GM18909 (cell line): Measurements from ENCODE around the gene ATF1.
"Not testable (repeated sequence)": the region's sequence is repeated elsewhere in the genome, so short reads cannot be mapped to it uniquely, and the experiment has no call there.

ENCODE experiments used
- ATAC-seq: cut with Tn5 transposase; IDR thresholded peaks from one replicate; pipeline ENCODE4 v1.9.1; 2021; ENCODE audit warnings: mild to moderate bottlenecking; ENCODE audit not compliant: unreplicated experiment, poor library complexity

ATF1 gene

DNA sequence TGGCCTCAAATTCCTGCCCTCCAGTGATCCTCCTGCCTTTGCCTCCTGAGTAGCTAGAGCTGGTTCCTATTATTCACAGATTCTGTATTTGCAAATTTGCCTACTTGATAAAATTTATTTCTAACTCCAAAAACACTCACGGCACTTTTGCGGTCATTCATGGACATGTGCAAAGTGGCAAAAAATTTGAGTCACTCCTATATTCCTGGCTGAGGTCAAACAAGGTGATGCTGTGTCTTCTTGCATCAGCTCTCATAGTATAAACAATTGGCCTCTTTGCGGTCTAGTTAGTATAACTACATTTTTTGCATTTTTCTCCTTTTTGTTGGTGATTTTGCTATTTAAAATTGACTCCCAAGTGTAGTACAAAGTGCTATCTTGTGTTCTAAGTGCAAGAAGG lies 24.7 kb downstream of the ATF1 start:
- ATAC-seq = no peak

DNA sequence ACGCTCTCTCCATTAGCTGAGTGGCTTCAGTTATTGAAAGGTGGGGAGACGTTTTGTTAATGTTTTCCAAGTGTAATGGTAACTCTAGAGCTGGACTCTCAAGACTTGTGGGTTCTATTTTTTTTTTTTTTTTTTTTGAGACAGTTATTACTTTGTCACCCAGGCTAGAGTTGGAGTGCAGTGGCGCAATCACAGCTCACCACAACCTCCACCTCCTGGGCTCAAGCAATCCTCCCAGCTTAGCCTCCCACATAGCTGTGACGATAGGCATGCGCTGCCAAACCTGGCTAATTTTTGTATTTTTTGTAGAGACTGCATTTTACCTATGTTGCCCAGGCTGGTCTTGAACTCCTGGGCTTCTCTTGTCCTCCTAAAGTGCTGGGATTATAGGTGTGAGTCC lies 26.2 kb downstream of the ATF1 start:
- ATAC-seq = no peak

- ATAC-seq = no peak
Observed at GRCh38 chr12:50799908-50800307, 36.0 kb downstream of the ATF1 start.

GRCh38 chr12:50803230-50803875 lies 39.5 kb downstream of the ATF1 start:
- no peak for ATAC-seq

GRCh38 chr12:50806176-50806575 lies 42.3 kb downstream of the ATF1 start:
- ATAC-seq = no peak

GRCh38 chr12:50809131-50809530 lies 45.2 kb downstream of the ATF1 start:
- not testable (repeated sequence) for ATAC-seq

GRCh38 chr12:50814921-50815320 lies 51.0 kb downstream of the ATF1 start:
- ATAC-seq = not testable (repeated sequence)

GRCh38 chr12:50820177-50820576 lies 56.3 kb downstream of the ATF1 start:
- no peak for ATAC-seq

DNA sequence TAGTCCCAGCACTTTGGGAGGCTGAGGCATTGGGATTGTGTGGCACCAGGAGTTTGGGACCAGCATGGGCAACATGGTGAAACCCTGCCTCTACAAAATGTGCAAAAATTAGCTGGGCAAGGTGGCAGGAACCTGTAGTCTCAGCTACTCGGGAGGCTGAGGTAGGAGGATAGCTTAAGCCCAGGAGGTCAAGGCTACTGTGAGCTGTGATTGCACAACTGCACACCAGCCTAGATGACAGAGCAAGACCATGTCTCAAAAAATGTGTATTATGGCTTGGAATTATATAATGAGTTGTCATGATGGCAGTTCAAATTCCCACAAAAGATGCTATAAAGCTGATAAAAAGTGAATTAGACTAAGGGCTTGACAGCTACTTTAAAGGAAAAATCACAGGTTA lies 58.2 kb downstream of the ATF1 start:
- ATAC-seq = no peak

DNA sequence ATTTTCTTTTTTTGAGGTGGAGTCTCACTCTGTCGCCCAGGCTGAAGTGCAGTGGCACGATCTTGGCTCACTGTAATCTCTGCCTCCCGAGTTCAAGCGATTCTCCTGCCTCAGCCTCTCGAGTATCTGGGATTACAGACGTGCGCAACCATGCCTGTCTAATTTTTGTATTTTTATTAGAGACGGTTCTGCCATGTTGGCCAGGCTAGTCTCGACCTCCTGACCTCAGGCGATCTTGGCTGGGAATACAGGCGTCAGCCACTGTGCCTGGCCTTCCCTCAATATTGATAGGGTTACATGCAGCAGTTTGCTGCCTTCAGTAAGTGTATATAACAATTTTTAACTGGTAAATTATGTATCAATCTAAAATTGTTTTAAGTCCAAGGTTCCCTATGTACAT lies 59.8 kb downstream of the ATF1 start:
- not testable (repeated sequence) for ATAC-seq

- no peak for ATAC-seq
Observed at GRCh38 chr12:50824914-50825313, 61.0 kb downstream of the ATF1 start.

- ATAC-seq = no peak
Observed at GRCh38 chr12:50825372-50825838, 61.5 kb downstream of the ATF1 start.

GRCh38 chr12:50828121-50828520 lies 64.2 kb downstream of the ATF1 start:
- no peak for ATAC-seq

- ATAC-seq = no peak
Observed at GRCh38 chr12:50828886-50829285, 65.0 kb downstream of the ATF1 start.

GRCh38 chr12:50833801-50834200 lies 69.9 kb downstream of the ATF1 start:
- ATAC-seq = not testable (repeated sequence)

DNA sequence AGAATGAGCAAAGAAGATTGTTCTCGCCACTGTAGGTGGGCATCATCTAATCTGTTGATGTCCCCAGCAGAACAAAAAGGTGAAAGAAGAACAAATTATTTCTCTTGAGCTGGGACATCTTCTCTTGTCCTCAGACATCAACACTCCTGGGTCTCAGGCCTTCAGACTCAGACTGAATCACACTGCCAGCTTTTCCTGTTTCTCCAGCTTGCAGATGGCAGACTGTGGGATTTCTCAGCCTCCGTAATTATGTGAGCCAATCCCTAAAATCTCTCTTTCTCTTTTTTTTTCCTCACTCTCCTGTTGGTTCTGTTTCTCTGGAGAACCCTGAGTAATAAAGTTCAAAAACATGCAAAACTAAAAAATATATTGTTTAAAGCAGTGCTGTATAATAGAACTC lies 75.1 kb downstream of the ATF1 start:
- ATAC-seq = no peak

- no peak for ATAC-seq
Observed at GRCh38 chr12:50840809-50841487, 77.0 kb downstream of the ATF1 start.

GRCh38 chr12:50841716-50842531 lies 78.0 kb downstream of the ATF1 start:
- no peak for ATAC-seq

DNA sequence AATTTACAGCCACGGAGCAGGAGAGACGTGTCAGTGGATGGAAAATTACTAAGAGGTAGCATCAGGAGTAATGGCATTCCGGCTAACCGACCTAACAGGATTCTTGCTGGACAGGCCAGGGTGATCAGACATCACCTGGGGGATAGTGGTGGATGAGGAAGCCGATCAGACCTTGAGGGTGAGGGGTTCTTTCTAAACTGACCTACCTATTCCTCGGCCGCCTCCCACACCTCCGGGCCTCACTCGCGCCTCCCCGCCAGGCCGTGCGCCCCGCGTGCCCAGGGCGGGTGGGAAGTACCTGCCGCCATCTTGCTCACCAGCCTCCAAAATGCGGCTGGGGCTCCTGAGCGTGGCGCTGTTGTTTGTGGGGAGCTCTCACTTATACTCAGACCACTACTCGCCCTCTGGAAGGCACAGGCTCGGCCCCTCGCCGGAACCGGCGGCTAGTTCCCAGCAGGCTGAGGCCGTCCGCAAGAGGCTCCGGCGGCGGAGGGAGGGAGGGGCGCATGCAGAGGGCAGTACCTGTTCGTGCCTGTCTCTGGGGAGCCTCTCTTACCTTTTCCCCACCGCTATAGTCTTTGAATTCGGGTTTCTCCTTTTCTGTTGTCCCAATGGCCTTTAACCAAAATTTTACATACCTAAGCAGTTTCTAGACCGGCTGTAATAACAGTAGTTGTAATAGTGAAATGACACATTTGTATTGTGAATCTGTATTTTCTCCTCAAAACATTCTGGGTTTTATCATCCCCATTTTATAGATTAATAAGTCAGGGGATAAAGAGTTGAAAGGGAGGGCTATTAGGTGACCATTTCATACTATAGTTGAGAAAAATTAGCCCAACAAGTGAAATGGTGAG lies 79.0 kb downstream of the ATF1 start, which contains the start of gene TMPRSS12:
Gene TMPRSS12, plus strand, starts transcription at position 290 of the 857 bp plus-strand sequence. Its CDS starts 39 bp downstream, at position 329.
- no peak for ATAC-seq

DNA sequence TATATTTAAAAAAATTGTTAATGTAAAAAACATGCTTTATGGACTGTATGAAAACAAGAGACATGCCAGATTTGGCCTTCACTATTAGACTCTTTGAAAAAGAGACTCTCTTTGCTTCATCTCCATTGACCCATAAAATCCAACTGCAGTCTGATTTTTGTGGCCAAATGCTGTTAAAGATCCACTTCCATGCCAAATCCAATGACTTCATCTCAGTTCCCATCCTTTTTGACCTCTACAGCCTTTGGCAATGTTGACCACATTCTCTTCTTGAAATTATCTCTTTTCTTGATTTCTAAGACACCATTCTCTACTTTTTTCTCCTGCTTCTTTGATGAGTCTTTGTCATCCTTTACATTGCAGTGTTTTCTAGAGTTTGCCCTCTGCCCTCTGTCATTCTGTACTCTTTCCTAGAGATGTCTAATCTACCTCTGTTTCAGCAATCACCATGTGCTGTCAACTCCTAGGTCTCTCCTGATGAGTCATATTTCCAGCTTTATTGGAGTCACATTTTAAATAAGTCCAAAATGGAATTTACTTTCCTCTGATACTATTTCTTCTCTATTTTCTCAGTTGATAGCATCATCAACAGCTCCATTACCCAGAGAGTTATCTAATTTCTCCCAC lies 81.2 kb downstream of the ATF1 start:
- no peak for ATAC-seq
